C4-2B (cell line): Measurements from ENCODE around the gene TGFBR2.

Experiments used
- ZFX ChIP-seq: fragments of 450-650 bp; IDR thresholded peaks from 2 replicates; pipeline ENCODE4 v1.6.1; 2017
- TF ChIP-seq, protein P1 (sequence below): fragments of 450-650 bp; conservative IDR thresholded peaks from 2 replicates; pipeline ENCODE4 v1.5.1; 2017; ENCODE audit warnings: mild to moderate bottlenecking

DNA sequence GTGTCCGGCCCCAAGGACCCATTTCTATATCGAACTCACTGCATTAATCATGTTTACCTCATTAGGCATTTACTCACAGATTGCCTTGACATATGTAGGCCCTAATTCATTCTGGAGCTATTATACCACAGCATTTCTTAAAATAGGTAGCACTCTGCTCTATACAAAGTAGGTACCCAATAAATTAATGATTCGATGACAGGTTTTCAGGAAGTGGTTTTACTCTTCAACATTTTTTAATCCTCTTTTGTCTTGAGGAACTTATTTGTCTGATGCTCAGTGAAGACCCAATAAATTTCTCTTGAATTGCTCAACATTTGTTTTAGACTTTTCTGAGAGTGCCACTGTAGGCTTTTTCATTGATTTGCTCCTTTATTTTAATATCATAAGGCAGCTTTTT is 12.1 kb downstream of the TGFBR2 start:
- TF ChIP-seq, protein P1, sequence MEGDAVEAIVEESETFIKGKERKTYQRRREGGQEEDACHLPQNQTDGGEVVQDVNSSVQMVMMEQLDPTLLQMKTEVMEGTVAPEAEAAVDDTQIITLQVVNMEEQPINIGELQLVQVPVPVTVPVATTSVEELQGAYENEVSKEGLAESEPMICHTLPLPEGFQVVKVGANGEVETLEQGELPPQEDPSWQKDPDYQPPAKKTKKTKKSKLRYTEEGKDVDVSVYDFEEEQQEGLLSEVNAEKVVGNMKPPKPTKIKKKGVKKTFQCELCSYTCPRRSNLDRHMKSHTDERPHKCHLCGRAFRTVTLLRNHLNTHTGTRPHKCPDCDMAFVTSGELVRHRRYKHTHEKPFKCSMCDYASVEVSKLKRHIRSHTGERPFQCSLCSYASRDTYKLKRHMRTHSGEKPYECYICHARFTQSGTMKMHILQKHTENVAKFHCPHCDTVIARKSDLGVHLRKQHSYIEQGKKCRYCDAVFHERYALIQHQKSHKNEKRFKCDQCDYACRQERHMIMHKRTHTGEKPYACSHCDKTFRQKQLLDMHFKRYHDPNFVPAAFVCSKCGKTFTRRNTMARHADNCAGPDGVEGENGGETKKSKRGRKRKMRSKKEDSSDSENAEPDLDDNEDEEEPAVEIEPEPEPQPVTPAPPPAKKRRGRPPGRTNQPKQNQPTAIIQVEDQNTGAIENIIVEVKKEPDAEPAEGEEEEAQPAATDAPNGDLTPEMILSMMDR: no peak
- no peak for TF ChIP-seq ZFX
